Retina (tissue), 1 donor: ENCODE measurements around the gene CCDC127.

ENCODE experiments used
- DNase-seq: peaks from one replicate; pipeline ENCODE4 v3.0.0-alpha.2; 2016

The CCDC127 gene

GRCh38 chr5:189486-189885 lies 28.5 kb downstream of the CCDC127 start:
- no peak for DNase-seq

- DNase-seq = peak; percentile 92
These were observed 29.2 kb downstream of the CCDC127 start for GRCh38 chr5:188488-189481.

GRCh38 chr5:187617-188451 lies 30.1 kb downstream of the CCDC127 start:
- no peak for DNase-seq

- no peak for DNase-seq
These were observed 30.9 kb downstream of the CCDC127 start for GRCh38 chr5:187042-187431.

- DNase-seq = no peak
These were observed 31.6 kb downstream of the CCDC127 start for GRCh38 chr5:186091-187041.

- DNase-seq = no peak
These were observed 32.6 kb downstream of the CCDC127 start for GRCh38 chr5:185095-186070.

- DNase-seq = no peak
These were observed 33.5 kb downstream of the CCDC127 start for GRCh38 chr5:184471-184870.

GRCh38 chr5:182126-182525 lies 35.8 kb downstream of the CCDC127 start:
- no peak for DNase-seq

- DNase-seq = no peak
These were observed 36.4 kb downstream of the CCDC127 start for GRCh38 chr5:181566-181965.

GRCh38 chr5:181160-181559 lies 36.8 kb downstream of the CCDC127 start:
- DNase-seq = no peak

GRCh38 chr5:180286-180918 lies 37.6 kb downstream of the CCDC127 start:
- DNase-seq = no peak

GRCh38 chr5:179401-179800 lies 38.6 kb downstream of the CCDC127 start:
- DNase-seq = no peak

- DNase-seq = no peak
These were observed 39.8 kb downstream of the CCDC127 start for GRCh38 chr5:178110-178509.

- DNase-seq = no peak
These were observed 41.6 kb downstream of the CCDC127 start for GRCh38 chr5:176296-176823.

GRCh38 chr5:174876-175465 lies 43.0 kb downstream of the CCDC127 start:
- DNase-seq = no peak

- DNase-seq = no peak
These were observed 43.7 kb downstream of the CCDC127 start for GRCh38 chr5:174291-174600.

- DNase-seq = no peak
These were observed 44.3 kb downstream of the CCDC127 start for GRCh38 chr5:173392-174290.

GRCh38 chr5:172841-173251 lies 45.1 kb downstream of the CCDC127 start:
- no peak for DNase-seq

- DNase-seq = no peak
These were observed 45.5 kb downstream of the CCDC127 start for GRCh38 chr5:172421-172820.
